Ovary (tissue), 9 donors: Measurements from ENCODE around the gene TBC1D25. TPM values are rescaled to one million over a fixed set of nuclear protein-coding genes. Genes with fewer than 3 reads are reported as not detected.

Experiments used
- DNase-seq, 5 donors: peaks; one replicate each; pipeline ENCODE4 v3.0.0-alpha.2; 2019 to 2020
- H3K27ac ChIP-seq, 2 donors: fragments of 200-600 bp; one replicate each; pipeline versions ENCODE4 v1.5.1 to v1.8.0; 2019 to 2022
- H3K27me3 ChIP-seq: fragments of 200-600 bp; one replicate; pipeline ENCODE4 v1.8.0; 2022
- H3K36me3 ChIP-seq: fragments of 200-600 bp; sonication (generic); one replicate; pipeline ENCODE4 v1.5.1; 2019
- H3K4me1 ChIP-seq: one replicate; pipeline ENCODE4 v1.8.1; 2013; ENCODE audit warnings: mild to moderate bottlenecking, moderate library complexity; ENCODE audit not compliant: insufficient read depth
- H3K4me3 ChIP-seq: fragments of 200-600 bp; sonication (generic); one replicate; pipeline ENCODE4 v1.5.1; 2017
- H3K9me3 ChIP-seq, 2 donors: fragments of 200-600 bp in 1 of 2; sonication (generic) in 1 of 2; one replicate each; pipeline versions ENCODE4 v1.5.1 to v1.8.1; 2013 to 2019; ENCODE audit warnings: mild to moderate bottlenecking in 1 of 2, moderate library complexity in 1 of 2
- EP300 ChIP-seq: sonication (generic); formaldehyde crosslinking; IDR thresholded peaks from one replicate; pipeline ENCODE4 v1.6.1; 2017; ENCODE audit warnings: antibody characterized with exemption
- POLR2A ChIP-seq: fragments of 450-650 bp; IDR thresholded peaks from one replicate; pipeline ENCODE4 v1.6.1; 2017; ENCODE audit warnings: antibody characterized with exemption, mild to moderate bottlenecking, moderate library complexity
- WGBS, 3 donors: extraction: QIAGEN DNeasy Blood & Tissue Kit in 1 of 3; methylation state at CpG; one replicate each; pipeline versions ENCODE4 v1.1.5 to v1.1.7; 2013 to 2017; 5-methylcytosine and 5-hydroxymethylcytosine counted together
- intact Hi-C, 4 donors: fragments of 100-400 bp; cut with DNase I; formaldehyde crosslinking; loops; one replicate each; pipeline versions ENCODE4 v1.11.0 to v1.15.1; 2022 to 2023
- polyA plus RNA-seq, 2 donors: library from polyadenylated mRNA; stranded (reverse); fragments of 200-250 nt in 1 of 2; fragments of 350-450 nt in 1 of 2; fragmentation: Illumina TruSeq in 1 of 2; extraction: RNeasy Lipid Tissue Mini Kit (QIAGEN cat#74804) in 1 of 2; gene quantifications; one replicate each; pipeline ENCODE4 v1.2.3, GENCODE V29; 2013 to 2014
- total RNA-seq, 7 donors: library from RNA; depleted of rRNA in 2 of 7; stranded (reverse); fragments of >200 nt in 2 of 7; fragmentation: NEBNext Ultra II Directional in 3 of 7; extraction: Animal tissue kit (Norgen Biotek cat#: 25700) in 3 of 7; gene quantifications; one replicate each; pipeline versions ENCODE4 v1.1.0 to v1.2.4, GENCODE V29; 2016 to 2023
- TF ChIP-seq, protein P1 (sequence below), 3 donors: fragments of 450-650 bp in 2 of 3; fragments of 200-600 bp in 1 of 3; IDR thresholded peaks; one replicate each; pipeline versions ENCODE4 v1.5.1 to v1.8.0; 2016 to 2022; ENCODE audit warnings: antibody characterized with exemption in 3 of 3, mild to moderate bottlenecking in 1 of 3
- donor health status: DM: no; HTN: no; CAD: no; lungs with moderate emphysema.
- donor health status: DM: no; HTN: no; CAD: no.
- donor health status: Bipolar disorder and iron deficiency.
- donor health status: DM: yes; HTN: yes; CAD: no.
- donor health status: DM: no; HTN: no; CAD: no.
- donor health status: DM: yes; HTN: yes; CAD: no.

The TBC1D25 gene
- total and polyA plus RNA-seq, 9 donors: 8.1 to 16.0 (median 12.2) TPM

- DNase-seq: no peak
- Histone ChIP-seq H3K27me3 (no peaks in the 10 kb centered on the region), H3K9me3 (no peaks in the 10 kb centered on the region), H3K4me3 (no peak overlapping the region), H3K27ac (no peak overlapping the region), H3K36me3 (no peaks in the 10 kb centered on the region), H3K4me1 (no peaks in the 10 kb centered on the region)
- intact Hi-C loops: no loop called here
- no peak for TF ChIP-seq EP300
- TF ChIP-seq, protein P1, sequence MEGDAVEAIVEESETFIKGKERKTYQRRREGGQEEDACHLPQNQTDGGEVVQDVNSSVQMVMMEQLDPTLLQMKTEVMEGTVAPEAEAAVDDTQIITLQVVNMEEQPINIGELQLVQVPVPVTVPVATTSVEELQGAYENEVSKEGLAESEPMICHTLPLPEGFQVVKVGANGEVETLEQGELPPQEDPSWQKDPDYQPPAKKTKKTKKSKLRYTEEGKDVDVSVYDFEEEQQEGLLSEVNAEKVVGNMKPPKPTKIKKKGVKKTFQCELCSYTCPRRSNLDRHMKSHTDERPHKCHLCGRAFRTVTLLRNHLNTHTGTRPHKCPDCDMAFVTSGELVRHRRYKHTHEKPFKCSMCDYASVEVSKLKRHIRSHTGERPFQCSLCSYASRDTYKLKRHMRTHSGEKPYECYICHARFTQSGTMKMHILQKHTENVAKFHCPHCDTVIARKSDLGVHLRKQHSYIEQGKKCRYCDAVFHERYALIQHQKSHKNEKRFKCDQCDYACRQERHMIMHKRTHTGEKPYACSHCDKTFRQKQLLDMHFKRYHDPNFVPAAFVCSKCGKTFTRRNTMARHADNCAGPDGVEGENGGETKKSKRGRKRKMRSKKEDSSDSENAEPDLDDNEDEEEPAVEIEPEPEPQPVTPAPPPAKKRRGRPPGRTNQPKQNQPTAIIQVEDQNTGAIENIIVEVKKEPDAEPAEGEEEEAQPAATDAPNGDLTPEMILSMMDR (IDR thresholded peaks at IDR 0.05): no peak
- no peak for TF ChIP-seq POLR2A
- 61 to 65% (median 61%) methylated on average over 5 of the region's 5 CpGs for WGBS, 3 donors
Measured at GRCh38 chrX:48531358-48531959, 8.1 kb upstream of the TBC1D25 start.

DNA sequence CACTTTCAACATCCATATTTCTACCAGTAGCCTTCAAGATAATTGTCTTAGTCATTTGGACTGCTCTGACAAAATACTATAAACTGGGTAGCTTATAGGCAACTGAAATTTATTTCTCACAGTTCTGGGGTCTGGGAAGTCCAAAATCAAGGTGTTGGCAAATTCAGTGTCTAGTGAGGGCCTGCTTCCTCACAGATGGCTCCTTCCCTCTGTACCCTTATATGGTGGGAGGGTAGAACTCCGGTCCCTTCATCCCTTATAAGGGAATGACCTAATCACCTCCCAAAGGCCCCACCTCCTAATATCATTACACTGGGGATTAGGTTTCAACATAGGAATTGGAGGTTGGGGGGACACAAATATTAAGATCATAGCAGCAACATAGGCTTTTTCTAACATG is 7.4 kb upstream of the TBC1D25 start:
- no peaks in the 10 kb centered on the region for H3K9me3 ChIP-seq
- TF ChIP-seq POLR2A: no peak
- no peak for TF ChIP-seq EP300
- TF ChIP-seq, protein P1 (IDR thresholded peaks at IDR 0.05): no peak
- DNase-seq: no peak
- no peaks in the 10 kb centered on the region for H3K36me3 ChIP-seq
- no peak overlapping the region for H3K27ac ChIP-seq
- H3K4me1 ChIP-seq: no peaks in the 10 kb centered on the region
- intact Hi-C loops: no loop called here
- 69 to 82% (median 71%) methylated on average over 1 of the region's 1 CpG for WGBS, 3 donors
- no peaks in the 10 kb centered on the region for H3K27me3 ChIP-seq
- H3K4me3 ChIP-seq: no peak overlapping the region

- Histone ChIP-seq H3K27me3 (no peaks in the 10 kb centered on the region), H3K9me3 (no peaks in the 10 kb centered on the region), H3K4me3 (no peak overlapping the region), H3K4me1 (no peaks in the 10 kb centered on the region), H3K27ac (no peak overlapping the region), H3K36me3 (no peaks in the 10 kb centered on the region)
- no peak for TF ChIP-seq EP300
- TF ChIP-seq, protein P1 (IDR thresholded peaks at IDR 0.05): no peak
- no peak for TF ChIP-seq POLR2A
- no peak for DNase-seq
- WGBS, 3 donors: 81 to 90% (median 88%) methylated on average over 3 of the region's 3 CpGs
- intact Hi-C loops: no loop called here
Measured at GRCh38 chrX:48533165-48533564, 6.3 kb upstream of the TBC1D25 start.

GRCh38 chrX:48538641-48539344 is 721 bp upstream of the TBC1D25 start:
- intact Hi-C loops: no loop called here
- H3K36me3 ChIP-seq: no peaks in the 10 kb centered on the region
- H3K27ac ChIP-seq: peak overlapping the region; percentile 67 to 80
- no peaks in the 10 kb centered on the region for H3K9me3 ChIP-seq
- TF ChIP-seq EP300: no peak
- TF ChIP-seq, protein P1 (IDR thresholded peaks at IDR 0.05): no peak
- no peak for TF ChIP-seq POLR2A
- WGBS, 3 donors: 79 to 83% (median 82%) methylated on average over 23 of the region's 23 CpGs
- H3K4me1 ChIP-seq: no peaks in the 10 kb centered on the region
- peak overlapping the region; percentile 26 for H3K4me3 ChIP-seq
- no peaks in the 10 kb centered on the region for H3K27me3 ChIP-seq
- DNase-seq: peak in 3 of 5 donors; percentile 21 to 34 (median 29)
